Activated CD4-positive, alpha-beta T cell treated with anti-CD3 and anti-CD28 coated beads, Interleukin-2, amount 10 ng/mL, durations not matched to agents 7 days and 5 days (primary cell): ENCODE results near the gene ZNF606. TPM values are rescaled to one million over a fixed set of nuclear protein-coding genes. Genes with fewer than 3 reads are reported as not detected.

Experiments used
- CTCF ChIA-PET: fragments of 350-600 bp; sonication (Branson Sonifier 250); formaldehyde crosslinking; loops from one replicate; lab custom pipeline; 2021; ENCODE audit warnings: antibody characterized with exemption; lab: Charles Lee
- POLR2A ChIA-PET: fragments of 350-600 bp; sonication (Branson Sonifier 250); formaldehyde crosslinking; loops from one replicate; lab custom pipeline; 2021; ENCODE audit warnings: antibody characterized with exemption; lab: Charles Lee
- DNase-seq: peaks from one replicate; pipeline ENCODE4 v3.0.0-alpha.2; 2020
- H3K27ac Mint-ChIP-seq: one replicate; pipeline ENCODE4 v1.8.0; 2021; ENCODE audit warnings: mild to moderate bottlenecking, moderate library complexity, mixed read lengths
- H3K27me3 Mint-ChIP-seq: one replicate; pipeline ENCODE4 v1.8.0; 2021; ENCODE audit warnings: mixed read lengths
- H3K36me3 Mint-ChIP-seq: one replicate; pipeline ENCODE4 v1.8.0; 2021; ENCODE audit warnings: low read depth, mixed read lengths
- H3K4me1 Mint-ChIP-seq: one replicate; pipeline ENCODE4 v1.8.0; 2021; ENCODE audit warnings: mixed read lengths
- H3K4me3 Mint-ChIP-seq: one replicate; pipeline ENCODE4 v1.8.0; 2021; ENCODE audit warnings: mild to moderate bottlenecking, moderate library complexity, mixed read lengths
- H3K9me3 Mint-ChIP-seq: one replicate; pipeline ENCODE4 v1.8.0; 2021; ENCODE audit warnings: mixed read lengths
- total RNA-seq, 2 experiments: library from RNA; stranded (reverse); gene quantifications; one replicate each; pipeline ENCODE4 v1.2.3, GENCODE V29; 2021

Gene ZNF606
- total RNA-seq, 2 experiments from 2014 or later: 11.1 to 15.3 TPM

DNA sequence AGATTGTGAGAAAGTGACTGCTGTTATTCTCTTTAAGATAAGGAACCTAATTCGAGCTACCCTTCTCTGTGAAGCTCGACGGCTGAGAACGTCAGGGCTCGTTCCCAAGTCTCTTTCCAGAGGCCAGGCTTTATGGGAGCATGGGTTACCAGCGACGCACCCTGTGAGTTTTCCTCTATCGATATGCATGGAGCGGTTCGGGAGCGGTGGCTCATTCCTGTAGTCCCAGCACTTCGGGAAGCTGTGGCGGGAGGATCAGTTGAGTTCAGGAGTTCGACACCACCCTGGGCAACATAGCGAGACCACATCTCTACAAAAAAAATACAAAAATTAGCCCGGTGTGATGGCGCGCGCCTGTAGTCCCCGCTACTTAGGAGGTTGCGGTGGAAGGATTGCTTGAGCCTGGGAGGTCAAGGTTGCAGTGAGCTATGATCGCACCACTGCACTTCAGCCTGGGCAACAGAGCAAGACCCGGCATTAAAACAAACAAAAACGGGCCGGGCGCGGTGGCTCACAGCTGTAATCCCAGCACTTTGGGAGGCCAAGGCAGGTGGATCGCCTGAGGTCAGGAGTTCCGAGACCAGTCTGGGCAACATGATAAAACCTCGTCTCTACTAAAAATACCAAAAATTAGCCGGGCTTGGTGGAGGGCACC, 681 bp upstream of the ZNF606 start:
- H3K27me3 Mint-ChIP-seq: no peaks in the 10 kb centered on the region
- CTCF ChIA-PET: interaction anchor here (1.0 to 3.5 kb wide), 4 partner anchors 9 to 63 kb away, joined by 3 to 20 read pairs (median 4); no protein-coding TSS in a partner anchor
- POLR2A ChIA-PET: interaction anchor here (0.6 to 0.7 kb wide), 2 partner anchors 54 to 329 kb away, joined by 3 to 4 read pairs; no protein-coding TSS in a partner anchor
- peak overlapping the region; percentile 80 for H3K4me3 Mint-ChIP-seq
- peaks cover 86% of the 10 kb centered on the region for H3K36me3 Mint-ChIP-seq
- peak overlapping the region; percentile 93 for H3K27ac Mint-ChIP-seq
- peaks cover 61% of the 10 kb centered on the region for H3K9me3 Mint-ChIP-seq
- H3K4me1 Mint-ChIP-seq: peaks cover 31% of the 10 kb centered on the region
- DNase-seq: no peak

DNA sequence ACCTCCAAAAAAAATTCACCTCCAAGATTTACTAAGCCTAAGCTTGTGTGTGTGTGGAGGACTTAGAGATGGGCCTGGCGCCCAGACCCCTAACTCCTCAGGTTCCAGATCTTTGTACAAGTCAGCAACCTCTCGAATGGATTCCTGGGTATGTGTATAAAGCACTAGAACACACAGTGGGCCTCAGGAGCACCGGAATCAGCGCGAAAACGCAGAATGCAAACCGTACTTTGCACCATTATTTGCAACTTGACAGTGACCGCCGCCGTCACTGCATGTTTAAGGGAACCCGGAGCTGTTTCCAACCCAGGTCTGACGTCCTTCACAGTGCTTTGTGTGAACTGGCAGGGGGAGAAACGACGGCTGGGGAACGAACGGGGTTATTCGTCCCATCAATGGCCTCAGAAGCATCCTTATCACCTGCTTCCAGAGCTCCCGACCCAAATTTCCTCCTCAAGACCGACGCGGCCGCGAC, 688 bp downstream of the ZNF606 start:
- ChIA-PET POLR2A (no interaction called here), CTCF (interaction anchor here (0.5 to 3.5 kb wide), 3 partner anchors 17 to 85 kb away, joined by 3 to 20 read pairs (median 3); no protein-coding TSS in a partner anchor)
- Mint-ChIP-seq H3K27me3 (no peaks in the 10 kb centered on the region), H3K4me1 (peaks cover 31% of the 10 kb centered on the region), H3K27ac (peak overlapping the region; percentile 90), H3K36me3 (peaks cover 91% of the 10 kb centered on the region), H3K9me3 (peaks cover 59% of the 10 kb centered on the region), H3K4me3 (peak overlapping the region; percentile 80)
- DNase-seq: peak; percentile 39

DNA sequence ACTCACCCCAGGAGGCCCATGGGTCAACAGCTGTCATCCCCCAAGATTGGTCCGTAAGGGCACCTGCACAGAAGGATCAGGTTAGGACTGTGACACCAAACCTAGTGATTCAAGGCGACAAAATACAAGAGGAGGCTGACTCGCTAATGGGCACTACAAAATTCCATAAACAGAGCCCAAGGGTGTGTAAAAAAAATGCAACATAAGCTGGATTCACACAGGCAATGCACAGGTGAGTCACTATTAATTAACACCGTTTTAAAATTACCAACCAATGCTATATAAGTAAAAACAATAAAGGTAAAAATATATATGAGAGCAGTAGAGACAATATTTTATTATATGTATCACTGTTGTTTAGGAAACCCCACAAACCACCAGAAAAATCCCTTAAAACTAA, 1.9 kb downstream of the ZNF606 start:
- peak overlapping the region; percentile 16 for H3K27ac Mint-ChIP-seq
- ChIA-PET POLR2A (no interaction called here), CTCF (interaction anchor here (0.6 kb wide), 1 partner anchor 144 kb away, joined by 3 read pairs; no protein-coding TSS in a partner anchor)
- peaks cover 31% of the 10 kb centered on the region for H3K4me1 Mint-ChIP-seq
- no peak for DNase-seq
- peaks cover 92% of the 10 kb centered on the region for H3K36me3 Mint-ChIP-seq
- no peaks in the 10 kb centered on the region for H3K27me3 Mint-ChIP-seq
- peaks cover 59% of the 10 kb centered on the region for H3K9me3 Mint-ChIP-seq
- peak overlapping the region; percentile 80 for H3K4me3 Mint-ChIP-seq

DNA sequence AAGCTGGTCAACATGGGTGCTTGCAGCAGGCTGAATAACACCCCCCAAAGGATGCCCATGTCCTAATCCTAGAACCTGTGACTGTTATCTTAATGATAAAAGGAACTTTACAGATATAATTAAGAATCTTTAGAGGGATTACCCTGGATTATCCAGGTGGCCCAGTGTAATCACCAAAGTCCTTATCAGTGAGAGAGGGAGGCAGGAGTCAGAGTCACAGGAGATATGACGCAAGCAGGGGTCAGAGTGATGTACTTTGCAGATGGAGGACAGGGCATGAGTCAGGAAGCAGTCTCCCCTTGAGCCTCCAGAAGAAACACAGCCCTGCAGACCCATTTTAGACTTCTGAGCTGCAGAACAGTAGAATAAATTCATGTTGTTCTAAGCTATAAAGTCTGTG, 9.8 kb downstream of the ZNF606 start:
- Mint-ChIP-seq H3K9me3 (peaks cover 70% of the 10 kb centered on the region), H3K36me3 (peaks cover 76% of the 10 kb centered on the region), H3K4me3 (no peak overlapping the region), H3K27ac (no peak overlapping the region), H3K4me1 (no peaks in the 10 kb centered on the region), H3K27me3 (no peaks in the 10 kb centered on the region)
- POLR2A ChIA-PET: no interaction called here
- DNase-seq: no peak
- CTCF ChIA-PET: no interaction called here

DNA sequence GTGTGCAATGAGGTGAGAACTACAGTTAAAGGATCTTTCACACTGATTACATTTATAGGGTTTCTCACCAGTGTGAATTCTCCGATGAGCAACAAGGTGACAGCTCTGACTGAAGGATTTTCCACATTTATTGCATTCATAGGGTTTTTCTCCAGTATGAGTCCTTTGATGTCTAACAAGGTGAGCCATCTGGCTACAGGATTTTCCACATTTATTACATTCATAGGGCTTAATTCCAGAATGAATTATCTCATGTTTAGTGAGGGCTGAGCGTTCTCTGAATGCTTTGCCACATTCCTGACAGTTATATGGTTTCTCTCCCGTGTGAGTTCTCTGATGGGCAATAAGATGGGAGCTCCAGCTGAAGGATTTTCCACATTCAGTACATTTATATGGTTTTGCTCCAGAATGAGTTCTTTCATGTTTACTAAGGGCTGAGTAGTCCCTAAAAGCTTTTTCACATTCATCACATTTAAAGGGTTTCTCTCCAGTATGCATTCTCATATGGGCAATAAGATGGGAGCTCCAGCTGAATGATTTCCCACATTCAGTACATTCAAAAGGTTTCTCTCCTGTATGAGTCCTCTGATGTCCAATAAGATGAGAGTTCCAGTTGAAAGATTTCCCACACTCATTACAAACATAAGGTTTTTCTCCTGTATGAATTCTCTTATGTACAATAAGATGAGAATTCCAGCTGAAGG, 23.9 kb downstream of the ZNF606 start:
- H3K9me3 Mint-ChIP-seq: peaks cover 87% of the 10 kb centered on the region
- no peaks in the 10 kb centered on the region for H3K4me1 Mint-ChIP-seq
- CTCF ChIA-PET: no interaction called here

DNA sequence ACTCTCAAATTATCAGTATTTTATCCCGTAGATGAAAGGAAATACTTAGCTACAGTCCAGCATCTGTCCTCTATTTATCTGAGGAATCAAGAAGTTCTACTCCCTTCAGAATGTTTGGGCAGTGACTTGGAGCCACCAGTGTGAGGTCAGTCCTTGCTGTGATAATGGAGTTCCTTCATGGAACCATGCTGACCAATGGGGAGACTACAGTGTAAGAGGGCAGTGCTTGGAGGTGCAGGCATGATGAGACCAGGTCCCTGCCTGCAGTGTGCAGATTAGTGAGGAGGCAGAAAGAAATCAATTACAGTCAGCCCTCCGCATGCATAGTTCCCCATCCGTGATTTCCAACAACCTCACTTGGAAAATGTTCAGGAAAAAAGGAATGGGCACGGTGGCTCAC, 28.2 kb downstream of the ZNF606 start, which contains the start of gene C19orf18:
C19orf18 (minus strand) TSS at position 101 of the 400 bp plus-strand sequence. CDS start 102 bp downstream, outside the sequence.
- Mint-ChIP-seq H3K9me3 (peaks cover 68% of the 10 kb centered on the region), H3K4me1 (no peaks in the 10 kb centered on the region), H3K27ac (no peak within 1 kb of the TSS), H3K4me3 (no peak within 1 kb of the TSS), H3K36me3 (peaks cover 42% of the 10 kb centered on the region), H3K27me3 (no peaks in the 10 kb centered on the region)
- ChIA-PET CTCF (no interaction called here), POLR2A (no interaction called here)
- DNase-seq: no peak

More for the DNA sequence above, 23.9 kb downstream of the ZNF606 start:
- no peak overlapping the region for H3K4me3 Mint-ChIP-seq
- H3K36me3 Mint-ChIP-seq: peaks cover 81% of the 10 kb centered on the region
- no peak for DNase-seq
- no peaks in the 10 kb centered on the region for H3K27me3 Mint-ChIP-seq
- no peak overlapping the region for H3K27ac Mint-ChIP-seq
- POLR2A ChIA-PET: no interaction called here

DNA sequence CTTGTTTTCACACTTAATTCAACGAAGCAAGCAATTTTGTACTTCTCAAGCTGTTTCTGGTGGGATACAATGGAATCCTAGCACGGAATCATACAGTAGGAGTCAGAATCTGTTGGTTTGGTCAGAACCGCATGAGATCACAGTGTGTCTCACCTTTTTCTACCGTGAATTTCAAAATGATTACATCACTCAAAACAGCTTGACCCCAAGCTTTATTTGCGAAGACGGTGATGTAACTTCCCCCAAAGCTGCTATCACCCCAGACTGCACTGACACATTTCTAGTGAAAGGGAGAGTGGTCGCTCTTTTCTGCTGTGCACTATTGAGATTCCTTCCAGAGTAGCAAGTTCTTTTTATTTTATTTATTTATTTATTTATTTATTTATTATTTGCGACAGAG, 37.9 kb downstream of the ZNF606 start:
- H3K9me3 Mint-ChIP-seq: peaks cover 34% of the 10 kb centered on the region
- H3K4me3 Mint-ChIP-seq: no peak overlapping the region
- CTCF ChIA-PET: no interaction called here
- no peaks in the 10 kb centered on the region for H3K27me3 Mint-ChIP-seq
- H3K27ac Mint-ChIP-seq: no peak overlapping the region
- peaks cover 11% of the 10 kb centered on the region for H3K36me3 Mint-ChIP-seq
- POLR2A ChIA-PET: interaction anchor here (0.6 kb wide), 1 partner anchor 1584 kb away, joined by 3 read pairs; no protein-coding TSS in a partner anchor
- DNase-seq: no peak
- no peaks in the 10 kb centered on the region for H3K4me1 Mint-ChIP-seq

DNA sequence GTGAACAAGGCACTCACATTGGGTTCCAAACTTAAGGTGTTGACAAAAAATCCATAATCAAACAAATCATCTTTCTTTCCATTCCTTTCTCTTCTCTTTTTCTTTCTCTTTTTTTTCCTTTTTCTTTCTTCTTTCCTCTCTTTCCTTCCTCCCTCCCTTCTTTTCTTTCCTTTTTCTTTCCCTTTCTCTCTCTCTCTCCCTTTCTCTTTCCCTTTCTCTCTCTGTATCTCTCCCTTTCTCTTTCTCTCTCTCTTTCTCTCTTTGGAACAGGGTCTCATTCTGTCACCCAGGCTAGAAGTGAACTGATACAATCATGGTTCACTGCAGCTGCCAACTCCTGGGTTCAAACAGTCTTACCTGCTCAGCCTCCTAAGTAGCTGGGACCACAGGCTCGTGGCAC, 40.8 kb downstream of the ZNF606 start:
- Mint-ChIP-seq H3K36me3 (peaks cover 8% of the 10 kb centered on the region), H3K27me3 (no peaks in the 10 kb centered on the region), H3K27ac (no peak overlapping the region), H3K4me3 (no peak overlapping the region), H3K9me3 (peaks cover 27% of the 10 kb centered on the region), H3K4me1 (no peaks in the 10 kb centered on the region)
- no peak for DNase-seq
- ChIA-PET POLR2A (no interaction called here), CTCF (interaction anchor here (0.7 kb wide), 1 partner anchor 485 kb away, joined by 3 read pairs; no protein-coding TSS in a partner anchor)

DNA sequence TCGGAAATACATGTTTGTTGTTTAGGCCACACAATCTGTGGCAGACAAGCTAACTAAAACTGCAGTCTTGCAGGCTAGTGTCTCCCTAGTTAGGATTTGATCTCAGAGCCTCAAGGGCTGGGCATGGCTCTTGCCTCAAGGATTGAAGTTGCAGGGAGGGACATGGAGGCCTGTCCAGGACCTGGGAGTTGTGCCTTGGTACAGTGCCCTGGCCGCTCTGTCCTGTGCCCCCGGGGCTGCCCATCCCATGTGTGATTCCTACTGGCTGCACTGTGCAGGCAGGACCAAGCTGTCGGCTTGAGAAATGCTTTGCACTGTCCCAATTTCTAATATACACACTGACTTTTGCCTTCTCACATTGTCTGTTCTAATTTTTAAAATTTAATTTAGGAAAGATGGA, 47.6 kb downstream of the ZNF606 start:
- no peak overlapping the region for H3K27ac Mint-ChIP-seq
- ChIA-PET POLR2A (no interaction called here), CTCF (no interaction called here)
- peaks cover 40% of the 10 kb centered on the region for H3K9me3 Mint-ChIP-seq
- no peaks in the 10 kb centered on the region for H3K27me3 Mint-ChIP-seq
- no peaks in the 10 kb centered on the region for H3K4me1 Mint-ChIP-seq
- no peak overlapping the region for H3K4me3 Mint-ChIP-seq
- H3K36me3 Mint-ChIP-seq: peaks cover 8% of the 10 kb centered on the region
- DNase-seq: no peak

DNA sequence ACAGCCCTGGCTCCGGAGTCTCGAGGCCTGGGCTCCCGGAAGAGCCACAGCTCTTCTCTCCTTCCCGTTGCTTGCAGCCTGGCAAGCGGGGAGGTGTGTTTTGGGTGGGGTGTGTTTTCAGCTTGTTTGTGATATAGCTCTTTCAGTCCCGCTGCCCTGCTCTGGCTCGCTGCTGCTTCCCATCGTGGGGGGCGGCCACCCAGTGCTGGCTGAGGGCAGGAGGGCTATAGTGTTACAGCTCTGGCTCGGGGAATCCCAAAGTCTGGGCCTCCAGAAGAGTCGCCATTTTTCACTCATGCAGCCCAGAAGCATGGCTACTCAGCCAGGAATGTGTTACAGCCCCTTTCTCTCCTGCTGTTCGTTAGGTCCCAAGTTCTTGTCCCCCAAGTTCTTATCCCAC, 52.9 kb downstream of the ZNF606 start:
- H3K4me1 Mint-ChIP-seq: peaks cover 17% of the 10 kb centered on the region
- no peaks in the 10 kb centered on the region for H3K27me3 Mint-ChIP-seq
- peaks cover 30% of the 10 kb centered on the region for H3K36me3 Mint-ChIP-seq
- DNase-seq: no peak
- no peak overlapping the region for H3K4me3 Mint-ChIP-seq
- no peak overlapping the region for H3K27ac Mint-ChIP-seq
- CTCF ChIA-PET: no interaction called here
- POLR2A ChIA-PET: no interaction called here
- H3K9me3 Mint-ChIP-seq: peaks cover 40% of the 10 kb centered on the region

DNA sequence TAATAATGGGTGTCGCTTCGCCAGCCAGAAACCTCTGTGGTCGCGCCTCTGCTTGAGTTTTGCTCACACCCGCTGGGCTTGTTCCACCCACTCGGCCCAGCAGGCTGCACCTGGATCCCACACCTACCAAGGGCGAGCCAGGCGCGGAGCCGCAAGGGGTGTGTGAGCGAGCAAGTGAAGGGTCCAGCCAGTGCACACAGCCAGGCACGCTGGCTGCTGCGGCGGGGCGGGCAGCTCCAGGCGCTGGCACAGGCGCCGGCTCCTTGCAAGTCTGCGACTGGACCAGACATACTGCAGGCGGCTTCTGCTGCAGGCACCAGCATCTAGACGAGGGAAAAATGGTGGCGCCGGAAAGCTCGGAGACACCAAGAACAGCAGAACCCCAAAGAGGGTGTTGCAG, 53.3 kb downstream of the ZNF606 start:
- ChIA-PET CTCF (no interaction called here), POLR2A (no interaction called here)
- Mint-ChIP-seq H3K9me3 (peaks cover 36% of the 10 kb centered on the region), H3K4me3 (no peak overlapping the region), H3K27ac (no peak overlapping the region), H3K36me3 (peaks cover 34% of the 10 kb centered on the region), H3K27me3 (no peaks in the 10 kb centered on the region), H3K4me1 (peaks cover 17% of the 10 kb centered on the region)
- DNase-seq: no peak

DNA sequence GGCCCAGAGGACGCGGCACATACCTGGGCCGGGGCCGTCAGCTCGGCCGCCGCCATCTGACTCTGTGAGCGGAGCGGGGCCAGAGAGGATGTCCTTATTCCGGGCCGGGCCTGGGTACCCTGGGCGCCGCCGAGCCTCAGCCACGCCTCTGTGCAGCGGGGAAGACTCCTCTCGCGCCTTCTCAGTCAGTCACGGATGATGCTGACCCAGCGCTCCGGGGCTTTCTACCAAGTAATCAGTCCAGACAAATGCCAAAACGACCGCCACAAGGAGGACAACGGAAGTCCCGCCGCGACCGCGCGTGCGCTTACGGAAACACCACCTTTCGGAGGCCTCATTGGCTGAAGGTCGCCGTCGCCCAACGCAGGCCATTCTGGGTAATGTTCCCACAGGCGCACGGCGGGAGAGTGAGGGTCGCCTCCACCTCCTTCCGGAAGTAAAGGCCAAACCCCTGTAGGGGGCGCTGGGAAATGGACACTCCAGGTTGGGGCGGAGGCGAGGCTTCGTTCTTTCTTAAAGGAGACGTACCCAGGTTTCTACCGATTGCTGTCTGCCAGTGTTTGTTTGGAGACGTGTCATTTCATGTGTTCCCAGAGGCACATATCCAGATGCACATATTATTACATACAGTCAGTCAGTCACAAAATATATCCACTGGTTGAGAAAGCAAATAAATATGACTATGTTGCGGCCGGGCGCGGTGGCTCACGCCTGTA, 55.0 kb downstream of the ZNF606 start, which contains the start of gene ZNF256:
ZNF256 (minus strand) TSS at position 288 of the 716 bp plus-strand sequence; CDS start at position 56, 232 bp downstream.
- H3K36me3 Mint-ChIP-seq: peaks cover 51% of the 10 kb centered on the region
- DNase-seq: peak; percentile 93
- ChIA-PET CTCF (no interaction called here), POLR2A (no interaction called here)
- no peaks in the 10 kb centered on the region for H3K27me3 Mint-ChIP-seq
- peak within 1 kb of the TSS; percentile 94 for H3K4me3 Mint-ChIP-seq
- H3K9me3 Mint-ChIP-seq: peaks cover 40% of the 10 kb centered on the region
- H3K27ac Mint-ChIP-seq: peak within 1 kb of the TSS; percentile 94
- peaks cover 17% of the 10 kb centered on the region for H3K4me1 Mint-ChIP-seq
